Neural progenitor cell (in vitro differentiated cells): ENCODE results near the gene TRAF2.

ENCODE experiments used
- EZH2 ChIP-seq: fragments of 200-600 bp; sonication (generic); IDR thresholded peaks from 2 replicates; pipeline ENCODE4 v1.6.1; 2017; ENCODE audit warnings: antibody characterized with exemption, mild to moderate bottlenecking, moderate library complexity
- TF ChIP-seq, protein P1 (sequence below): fragments of 200-600 bp; sonication (generic); IDR thresholded peaks from 2 replicates; pipeline ENCODE4 v1.5.1; 2017; ENCODE audit warnings: antibody characterized with exemption, mild to moderate bottlenecking

- TF ChIP-seq, protein P1, sequence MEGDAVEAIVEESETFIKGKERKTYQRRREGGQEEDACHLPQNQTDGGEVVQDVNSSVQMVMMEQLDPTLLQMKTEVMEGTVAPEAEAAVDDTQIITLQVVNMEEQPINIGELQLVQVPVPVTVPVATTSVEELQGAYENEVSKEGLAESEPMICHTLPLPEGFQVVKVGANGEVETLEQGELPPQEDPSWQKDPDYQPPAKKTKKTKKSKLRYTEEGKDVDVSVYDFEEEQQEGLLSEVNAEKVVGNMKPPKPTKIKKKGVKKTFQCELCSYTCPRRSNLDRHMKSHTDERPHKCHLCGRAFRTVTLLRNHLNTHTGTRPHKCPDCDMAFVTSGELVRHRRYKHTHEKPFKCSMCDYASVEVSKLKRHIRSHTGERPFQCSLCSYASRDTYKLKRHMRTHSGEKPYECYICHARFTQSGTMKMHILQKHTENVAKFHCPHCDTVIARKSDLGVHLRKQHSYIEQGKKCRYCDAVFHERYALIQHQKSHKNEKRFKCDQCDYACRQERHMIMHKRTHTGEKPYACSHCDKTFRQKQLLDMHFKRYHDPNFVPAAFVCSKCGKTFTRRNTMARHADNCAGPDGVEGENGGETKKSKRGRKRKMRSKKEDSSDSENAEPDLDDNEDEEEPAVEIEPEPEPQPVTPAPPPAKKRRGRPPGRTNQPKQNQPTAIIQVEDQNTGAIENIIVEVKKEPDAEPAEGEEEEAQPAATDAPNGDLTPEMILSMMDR = no peak
- TF ChIP-seq EZH2 = no peak
Observed at GRCh38 chr9:136849038-136849959, 37.0 kb upstream of the TRAF2 start, which contains the start of gene PHPT1.
